Measurements from ENCODE around the gene PURA. TPM values are rescaled to one million over a fixed set of nuclear protein-coding genes. Genes with fewer than 3 reads are reported as not detected.

PURA gene
- polyA plus RNA-seq, 3 donors: 1.1 to 1.6 (median 1.2) TPM

GRCh38 chr5:140130949-140131733 is 17.2 kb downstream of the PURA start:
- no peak overlapping the region for H3K4me2 ChIP-seq (replicated peaks; ENCODE audit: extremely low read depth, low read length, poor library complexity, severe bottlenecking)
- H3K9me3 Mint-ChIP-seq: no peaks in the 10 kb centered on the region
- intact Hi-C loops (cut with micrococcal nuclease): no loop called here
- no peak overlapping the region for H2AFZ ChIP-seq (ENCODE audit: insufficient read depth, low read depth, low read length, poor library complexity, severe bottlenecking)
- no peaks in the 10 kb centered on the region for H3K27me3 ChIP-seq (ENCODE audit: control insufficient read depth in 2 of 2, insufficient read depth in 2 of 2, low read length in 2 of 2)
- TF ChIP-seq, protein P1, sequence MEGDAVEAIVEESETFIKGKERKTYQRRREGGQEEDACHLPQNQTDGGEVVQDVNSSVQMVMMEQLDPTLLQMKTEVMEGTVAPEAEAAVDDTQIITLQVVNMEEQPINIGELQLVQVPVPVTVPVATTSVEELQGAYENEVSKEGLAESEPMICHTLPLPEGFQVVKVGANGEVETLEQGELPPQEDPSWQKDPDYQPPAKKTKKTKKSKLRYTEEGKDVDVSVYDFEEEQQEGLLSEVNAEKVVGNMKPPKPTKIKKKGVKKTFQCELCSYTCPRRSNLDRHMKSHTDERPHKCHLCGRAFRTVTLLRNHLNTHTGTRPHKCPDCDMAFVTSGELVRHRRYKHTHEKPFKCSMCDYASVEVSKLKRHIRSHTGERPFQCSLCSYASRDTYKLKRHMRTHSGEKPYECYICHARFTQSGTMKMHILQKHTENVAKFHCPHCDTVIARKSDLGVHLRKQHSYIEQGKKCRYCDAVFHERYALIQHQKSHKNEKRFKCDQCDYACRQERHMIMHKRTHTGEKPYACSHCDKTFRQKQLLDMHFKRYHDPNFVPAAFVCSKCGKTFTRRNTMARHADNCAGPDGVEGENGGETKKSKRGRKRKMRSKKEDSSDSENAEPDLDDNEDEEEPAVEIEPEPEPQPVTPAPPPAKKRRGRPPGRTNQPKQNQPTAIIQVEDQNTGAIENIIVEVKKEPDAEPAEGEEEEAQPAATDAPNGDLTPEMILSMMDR (IDR thresholded peaks at IDR 0.05): no peak
- no peaks in the 10 kb centered on the region for H3K36me3 Mint-ChIP-seq
- H3K9me3 ChIP-seq (replicated peaks in 1 of 2; ENCODE audit: control insufficient read depth in 1 of 2, insufficient read depth in 1 of 2, low read length in 2 of 2): no peaks in the 10 kb centered on the region
- H3K79me2 ChIP-seq (ENCODE audit: insufficient read depth, low read length): peaks cover 3% of the 10 kb centered on the region
- no peak overlapping the region for H3K4me3 Mint-ChIP-seq
- no peak overlapping the region for H3K9ac ChIP-seq (ENCODE audit: insufficient read depth, low read length, poor library complexity, severe bottlenecking)
- H3K27me3 Mint-ChIP-seq (ENCODE audit: low read depth in 3 of 3): peaks cover 0 to 6% (median 2%) of the 10 kb centered on the region in 3 donors
- WGBS (ENCODE audit: insufficient coverage): 100% methylated on average over 1 of the region's 5 CpGs
- H3K4me1 ChIP-seq (ENCODE audit: control insufficient read depth in 1 of 2, insufficient read depth in 2 of 2, low read length in 2 of 2): peaks cover 19 to 25% of the 10 kb centered on the region in 2 donors
- H3K36me3 ChIP-seq (replicated peaks in 1 of 2; ENCODE audit: control insufficient read depth in 1 of 2, insufficient read depth in 2 of 2, low read length in 2 of 2): no peaks in the 10 kb centered on the region
- peak overlapping the region in 1 of 7 donors; percentile 18 for H3K27ac Mint-ChIP-seq
- H3K4me3 ChIP-seq (replicated peaks in 1 of 3; ENCODE audit: low read depth in 2 of 3, low read length in 3 of 3): no peak overlapping the region
- peaks cover 31% of the 10 kb centered on the region for H3K4me1 Mint-ChIP-seq
- no peak overlapping the region for H3K27ac ChIP-seq (ENCODE audit: low read depth in 1 of 2, low read length in 2 of 2)
- peaks cover 22% of the 10 kb centered on the region for H4K20me1 ChIP-seq (ENCODE audit: insufficient read depth, low read length)
- DNase-seq: no peak

- H3K9me3 Mint-ChIP-seq: no peaks in the 10 kb centered on the region
- Histone ChIP-seq H4K20me1 (ENCODE audit: insufficient read depth, low read length) (peaks cover 22% of the 10 kb centered on the region), H3K4me2 (replicated peaks; ENCODE audit: extremely low read depth, low read length, poor library complexity, severe bottlenecking) (peak overlapping the region; percentile 21), H3K4me1 (ENCODE audit: control insufficient read depth in 1 of 2, insufficient read depth in 2 of 2, low read length in 2 of 2) (peaks cover 19 to 25% of the 10 kb centered on the region in 2 donors), H3K36me3 (replicated peaks in 1 of 2; ENCODE audit: control insufficient read depth in 1 of 2, insufficient read depth in 2 of 2, low read length in 2 of 2) (no peaks in the 10 kb centered on the region), H2AFZ (ENCODE audit: insufficient read depth, low read depth, low read length, poor library complexity, severe bottlenecking) (no peak overlapping the region), H3K79me2 (ENCODE audit: insufficient read depth, low read length) (peaks cover 3% of the 10 kb centered on the region), H3K9me3 (replicated peaks in 1 of 2; ENCODE audit: control insufficient read depth in 1 of 2, insufficient read depth in 1 of 2, low read length in 2 of 2) (no peaks in the 10 kb centered on the region), H3K4me3 (replicated peaks in 1 of 3; ENCODE audit: low read depth in 2 of 3, low read length in 3 of 3) (no peak overlapping the region), H3K9ac (ENCODE audit: insufficient read depth, low read length, poor library complexity, severe bottlenecking) (no peak overlapping the region), H3K27me3 (ENCODE audit: control insufficient read depth in 2 of 2, insufficient read depth in 2 of 2, low read length in 2 of 2) (no peaks in the 10 kb centered on the region), H3K27ac (ENCODE audit: low read depth in 1 of 2, low read length in 2 of 2) (peak overlapping the region in 1 of 2 donors; percentile 27)
- WGBS (ENCODE audit: insufficient coverage): no CpG with 5 or more reads among the region's 3 CpGs
- intact Hi-C loops (cut with micrococcal nuclease): no loop called here
- peaks cover 0 to 6% (median 2%) of the 10 kb centered on the region in 3 donors for H3K27me3 Mint-ChIP-seq (ENCODE audit: low read depth in 3 of 3)
- no peaks in the 10 kb centered on the region for H3K36me3 Mint-ChIP-seq
- peak overlapping the region in 4 of 7 donors; percentile 35 to 82 (median 75) for H3K27ac Mint-ChIP-seq
- TF ChIP-seq, protein P1 (IDR thresholded peaks at IDR 0.05): no peak
- no peak overlapping the region for H3K4me3 Mint-ChIP-seq
- H3K4me1 Mint-ChIP-seq: peaks cover 31% of the 10 kb centered on the region
- peak; percentile 73 to 88 (median 87) for DNase-seq
Observed at GRCh38 chr5:140131967-140132409, 18.1 kb downstream of the PURA start.
